ENCODE results near the gene MSMO1. TPM values are rescaled to one million over a fixed set of nuclear protein-coding genes. Genes with fewer than 3 reads are reported as not detected.
A peak's percentile ranks its signal among the peaks of the same experiment; 100 is the strongest.

Gene MSMO1
- total and polyA plus RNA-seq, 2 donors (not counting 3 experiments of a cell fraction or from before 2014, with no cell fraction given) = 74.3 to 109 TPM

GRCh38 chr4:165388756-165389155 is 61.3 kb downstream of the MSMO1 start:
- POLR2A ChIA-PET = no interaction called here
- no peak for FAIRE-seq
- no peak for TF ChIP-seq MAX (IDR thresholded peaks at IDR 0.05; ENCODE audit: insufficient read depth, insufficient read length)
- no peak for TF ChIP-seq FOS (IDR thresholded peaks at IDR 0.05; ENCODE audit: borderline replicate concordance, insufficient read depth, low read length)
- TF ChIP-seq EZH2 (IDR thresholded peaks at IDR 0.05; ENCODE audit: borderline replicate concordance, low read depth, low read length, severe bottlenecking) = no peak
- no peak for TF ChIP-seq CTCF (IDR thresholded peaks at IDR 0.05; ENCODE audit: extremely low read depth in 1 of 2, insufficient read depth in 1 of 2, low read depth in 1 of 2, low read length in 2 of 2)
- TF ChIP-seq POLR2AphosphoS5 (IDR thresholded peaks at IDR 0.05; ENCODE audit: insufficient read depth, low read depth, low read length) = no peak
- no peak for TF ChIP-seq POLR2A (IDR thresholded peaks at IDR 0.05; ENCODE audit: low read depth, low read length)
- no peak for TF ChIP-seq JUN (IDR thresholded peaks at IDR 0.05; ENCODE audit: borderline replicate concordance, insufficient read depth, insufficient read length, low read depth)
- no peak for TF ChIP-seq MYC (IDR thresholded peaks at IDR 0.05; ENCODE audit: low read depth, low read length)

More at GRCh38 chr4:165388756-165389155, 61.3 kb downstream of the MSMO1 start:
- H3K4me3 ChIP-seq (replicated peaks in 1 of 3; ENCODE audit: insufficient read depth in 1 of 3, low read depth in 1 of 3, low read length in 3 of 3) = no peak overlapping the region
- dilution Hi-C loops (cut with MboI; ENCODE audit: extremely low pct_ligation_motif_present, low sequenced_read_pairs) (no loop called here), intact Hi-C loops (cut with micrococcal nuclease) (no loop called here)
- no TSS peak for BruUV-seq (replicated peaks)
- no peaks in the 10 kb centered on the region for H3K9me1 ChIP-seq (replicated peaks; ENCODE audit: control insufficient read depth, extremely low read depth, insufficient read depth, low read length)
- H3K4me2 ChIP-seq (ENCODE audit: insufficient read depth, low read length) = no peak overlapping the region
- H3K27me3 ChIP-seq (ENCODE audit: control insufficient read depth in 2 of 2, insufficient read depth in 2 of 2, low read length in 2 of 2) = no peaks in the 10 kb centered on the region
- no peak for DNase-seq (ENCODE audit: low read depth, low spot score)
- H3K36me3 ChIP-seq (ENCODE audit: control insufficient read depth in 2 of 2, extremely low read depth in 1 of 2, insufficient read depth in 2 of 2, low read length in 2 of 2) = no peaks in the 10 kb centered on the region
- H4K20me1 ChIP-seq (replicated peaks; ENCODE audit: control insufficient read depth, extremely low read depth, insufficient read depth, low read length) = no peaks in the 10 kb centered on the region
- CTCF ChIA-PET = no interaction called here
- H3K4me1 ChIP-seq (ENCODE audit: control insufficient read depth, extremely low read depth, insufficient read depth, low read length) = no peaks in the 10 kb centered on the region
- H3K79me2 ChIP-seq (ENCODE audit: control insufficient read depth, insufficient read depth, low read length) = no peaks in the 10 kb centered on the region
- no peak overlapping the region for H3K27ac ChIP-seq (ENCODE audit: insufficient read depth, low read depth, low read length)
- H3K9me3 ChIP-seq (replicated peaks; ENCODE audit: control insufficient read depth, insufficient read depth, low read length) = no peaks in the 10 kb centered on the region
- no peak overlapping the region for H3K9ac ChIP-seq (replicated peaks; ENCODE audit: extremely low read depth, insufficient read depth, low read length)
- H2AFZ ChIP-seq (ENCODE audit: low read depth, low read length) = no peak overlapping the region

MicroRNA genes within 50 kb of the gene (microRNA counts, 767-probe panel; counts per million panel counts)
- 723 counts per million, percentile 96 among the panel's probes with 10 or more counts for microRNA hsa-miR-578

Small RNA genes lying within 50 kb of the gene (microRNA-seq; reads per million reads assigned to microRNA genes)
- not detected for gene MIR578 (ENCODE audit: borderline number of aligned reads, borderline replicate concordance)

Small RNA genes lying within 50 kb of the gene (small RNA-seq; reads per million reads assigned to genes)
- not detected for gene MIR578 (ENCODE audit: insufficient read depth, insufficient read length, low read depth, low replicate concordance)

Other genes starting within 250 kb of the MSMO1 start
- 13.0 and 14.5 TPM in 2 replicates for gene TMEM192, start 214.8 kb upstream of the MSMO1 start, total RNA-seq
- 10.1 and 11.4 TPM in 2 replicates for gene TMEM192, start 214.8 kb upstream of the MSMO1 start, polyA plus RNA-seq
- gene KLHL2, start 120.1 kb upstream of the MSMO1 start, total RNA-seq = 22.1 and 22.9 TPM in 2 replicates
- gene KLHL2, start 120.1 kb upstream of the MSMO1 start, polyA plus RNA-seq = 6.9 and 9.9 TPM in 2 replicates
- 8.1 and 9.2 TPM in 2 replicates for gene CPE, start 51.3 kb downstream of the MSMO1 start, total RNA-seq
- 2.2 and 2.7 TPM in 2 replicates for gene CPE, start 51.3 kb downstream of the MSMO1 start, polyA plus RNA-seq

All from endothelial cell of umbilical vein (primary cell).